ENCODE measurements around the gene ZNF316.
"Not testable (repeated sequence)": the region's sequence is repeated elsewhere in the genome, so short reads cannot be mapped to it uniquely, and the experiment has no call there.

The ZNF316 gene

GRCh38 chr7:6647080-6647479, 10.0 kb downstream of the ZNF316 start:
- DNase-seq (ENCODE audit: low read depth), result no peak

- no peak for DNase-seq (ENCODE audit: low read depth)
Measured at GRCh38 chr7:6647541-6647940, 10.4 kb downstream of the ZNF316 start.

- DNase-seq (ENCODE audit: low read depth), result no peak
Measured at GRCh38 chr7:6648066-6648814, 11.1 kb downstream of the ZNF316 start.

- no peak for DNase-seq (ENCODE audit: low read depth)
Measured at GRCh38 chr7:6648815-6649104, 11.6 kb downstream of the ZNF316 start.

GRCh38 chr7:6649241-6649961, 12.3 kb downstream of the ZNF316 start:
- no peak for DNase-seq (ENCODE audit: low read depth)

GRCh38 chr7:6650086-6650485, 13.0 kb downstream of the ZNF316 start:
- no peak for DNase-seq (ENCODE audit: low read depth)

GRCh38 chr7:6650521-6651011, 13.4 kb downstream of the ZNF316 start:
- no peak for DNase-seq (ENCODE audit: low read depth)

GRCh38 chr7:6651851-6652445, 14.8 kb downstream of the ZNF316 start:
- no peak for DNase-seq (ENCODE audit: low read depth)

GRCh38 chr7:6652446-6653011, 15.4 kb downstream of the ZNF316 start:
- DNase-seq (ENCODE audit: low read depth), result no peak

GRCh38 chr7:6653071-6654003, 16.2 kb downstream of the ZNF316 start:
- no peak for DNase-seq (ENCODE audit: low read depth)

GRCh38 chr7:6654113-6654841, 17.2 kb downstream of the ZNF316 start:
- DNase-seq (ENCODE audit: low read depth), result no peak

GRCh38 chr7:6654842-6655610, 17.9 kb downstream of the ZNF316 start:
- DNase-seq (ENCODE audit: low read depth), result no peak

- DNase-seq (ENCODE audit: low read depth), result no peak
Measured at GRCh38 chr7:6655636-6656385, 18.7 kb downstream of the ZNF316 start.

GRCh38 chr7:6656413-6656812, 19.3 kb downstream of the ZNF316 start:
- no peak for DNase-seq (ENCODE audit: low read depth)

- DNase-seq (ENCODE audit: low read depth), result no peak
Measured at GRCh38 chr7:6658618-6659345, 21.7 kb downstream of the ZNF316 start.

GRCh38 chr7:6670851-6671250, 33.7 kb downstream of the ZNF316 start:
- DNase-seq (ENCODE audit: low read depth), result not testable (repeated sequence)

- no peak for DNase-seq (ENCODE audit: low read depth)
Measured at GRCh38 chr7:6675807-6676405, 38.8 kb downstream of the ZNF316 start.

- DNase-seq (ENCODE audit: low read depth), result no peak
Measured at GRCh38 chr7:6680146-6680545, 43.0 kb downstream of the ZNF316 start.

All from activated T-cell treated with anti-CD3 and anti-CD28 coated beads for 24 hours (primary cell).